Stimulated activated CD4-positive, alpha-beta T cell treated with anti-CD3 and anti-CD28 coated beads, Interleukin-2, amount 100 ng/mL, for 24 hours (primary cell): Measurements from ENCODE around the gene DAPP1.

Source experiments
- DNase-seq, 2 donors: peaks; one replicate each; pipeline ENCODE4 v3.0.0-alpha.2; 2020

DAPP1 gene

GRCh38 chr4:99857307-99857706 lies 40.7 kb downstream of the DAPP1 start:
- DNase-seq, result no peak

GRCh38 chr4:99859618-99860017 lies 43.0 kb downstream of the DAPP1 start:
- DNase-seq, result no peak

- DNase-seq, result no peak
Observed at GRCh38 chr4:99860521-99860920, 43.9 kb downstream of the DAPP1 start.

GRCh38 chr4:99861120-99861905 lies 44.7 kb downstream of the DAPP1 start:
- DNase-seq, result no peak

- no peak for DNase-seq
Observed at GRCh38 chr4:99863804-99864203, 47.2 kb downstream of the DAPP1 start.

- DNase-seq, result no peak
Observed at GRCh38 chr4:99868126-99868596, 51.5 kb downstream of the DAPP1 start.

GRCh38 chr4:99872570-99872969 lies 55.9 kb downstream of the DAPP1 start:
- no peak for DNase-seq

- no peak for DNase-seq
Observed at GRCh38 chr4:99875071-99875470, 58.4 kb downstream of the DAPP1 start.

GRCh38 chr4:99876946-99877345 lies 60.3 kb downstream of the DAPP1 start:
- no peak for DNase-seq

- no peak for DNase-seq
Observed at GRCh38 chr4:99878604-99879003, 62.0 kb downstream of the DAPP1 start.

- DNase-seq, result no peak
Observed at GRCh38 chr4:99879458-99879857, 62.8 kb downstream of the DAPP1 start.

GRCh38 chr4:99885063-99885664 lies 68.5 kb downstream of the DAPP1 start:
- DNase-seq, result no peak

- DNase-seq, result no peak
Observed at GRCh38 chr4:99885687-99886086, 69.1 kb downstream of the DAPP1 start.

- no peak for DNase-seq
Observed at GRCh38 chr4:99886146-99886545, 69.5 kb downstream of the DAPP1 start.

- DNase-seq, result no peak
Observed at GRCh38 chr4:99887837-99888236, 71.2 kb downstream of the DAPP1 start.

- no peak for DNase-seq
Observed at GRCh38 chr4:99891351-99891750, 74.7 kb downstream of the DAPP1 start.

- no peak for DNase-seq
Observed at GRCh38 chr4:99893029-99893428, 76.4 kb downstream of the DAPP1 start.

GRCh38 chr4:99893839-99894160 lies 77.2 kb downstream of the DAPP1 start:
- no peak for DNase-seq

- peak; percentile 85 to 88 for DNase-seq
Observed at GRCh38 chr4:99894161-99894997, 77.8 kb downstream of the DAPP1 start, which contains the start of gene LAMTOR3. LAMTOR3 (minus strand) TSS chr4:99894427; CDS start chr4:99893963, 464 bp downstream.

- DNase-seq, result no peak
Observed at GRCh38 chr4:99894998-99895397, 78.4 kb downstream of the DAPP1 start.

GRCh38 chr4:99915449-99915848 lies 98.8 kb downstream of the DAPP1 start:
- DNase-seq, result no peak

- DNase-seq, result no peak
Observed at GRCh38 chr4:99917575-99917974, 100.9 kb downstream of the DAPP1 start.

GRCh38 chr4:99918656-99919055 lies 102.0 kb downstream of the DAPP1 start:
- no peak for DNase-seq
